MM.1S (cell line): ENCODE results near the gene ANKEF1.
"Not testable (repeated sequence)": the region's sequence is repeated elsewhere in the genome, so short reads cannot be mapped to it uniquely, and the experiment has no call there.

Source experiments
- CTCF ChIP-seq: fragments of 300-600 bp; sonication (generic); IDR thresholded peaks from 2 replicates; pipeline ENCODE4 v1.5.1; 2016; ENCODE audit warnings: antibody characterized with exemption, low read length, mixed read lengths
- EZH2 ChIP-seq: fragments of 300-600 bp; sonication (generic); optimal IDR thresholded peaks from 2 replicates; pipeline ENCODE3; 2017; ENCODE audit warnings: low read depth, mild to moderate bottlenecking, antibody characterized with exemption, low read length, mixed read lengths
- EZH2phosphoT487 ChIP-seq: fragments of 300-600 bp; sonication (generic); IDR thresholded peaks from 2 replicates; pipeline ENCODE4 v1.6.1; 2018; ENCODE audit warnings: antibody characterized with exemption, low read length

- not testable (repeated sequence) for TF ChIP-seq CTCF, EZH2phosphoT487, EZH2
Measured at GRCh38 chr20:10031451-10032215, 3.2 kb upstream of the ANKEF1 start.
